Peyer's patch (tissue), 4 donors: ENCODE results near the gene UBE2E2. TPM values are rescaled to one million over a fixed set of nuclear protein-coding genes. Genes with fewer than 3 reads are reported as not detected.

Experiments
- DNase-seq, 3 donors: peaks; one replicate each; pipeline ENCODE4 v3.0.0-alpha.2; 2017 to 2019
- H3K27ac ChIP-seq, 4 donors: fragments of 200-600 bp; sonication (generic); one replicate each; pipeline ENCODE4 v1.5.1; 2016 to 2019
- H3K27me3 ChIP-seq, 2 donors: fragments of 200-600 bp; sonication (generic); one replicate each; pipeline ENCODE4 v1.5.1; 2019
- H3K36me3 ChIP-seq, 3 donors: fragments of 200-600 bp; sonication (generic); one replicate each; pipeline ENCODE4 v1.5.1; 2016 to 2019
- H3K4me1 ChIP-seq, 4 donors: fragments of 200-600 bp; sonication (generic); one replicate each; pipeline ENCODE4 v1.5.1; 2016 to 2019
- H3K4me3 ChIP-seq, 4 donors: fragments of 200-600 bp; sonication (generic); 1 replicate in 3 of 4; 2 replicates in 1 of 4; pipeline ENCODE4 v1.5.1; 2016 to 2019; ENCODE audit warnings: mild to moderate bottlenecking in 1 of 4
- H3K9me3 ChIP-seq, 4 donors: fragments of 200-600 bp; sonication (generic); one replicate each; pipeline ENCODE4 v1.5.1; 2016 to 2019; ENCODE audit warnings: mild to moderate bottlenecking in 1 of 4
- CTCF ChIP-seq, 6 experiments: fragments of 450-650 bp in 4 of 6; fragments of 200-600 bp in 2 of 6; sonication (generic) in 1 of 6; IDR thresholded peaks; one replicate each; pipeline ENCODE4 v1.5.1; 2017 to 2019; ENCODE audit warnings: antibody characterized with exemption in 6 of 6, mild to moderate bottlenecking in 3 of 6, moderate library complexity in 1 of 6
- POLR2A ChIP-seq, 2 donors: fragments of 450-650 bp; IDR thresholded peaks; one replicate each; pipeline ENCODE4 v1.5.1; 2017; ENCODE audit warnings: antibody characterized with exemption in 2 of 2, mild to moderate bottlenecking in 2 of 2, moderate library complexity in 2 of 2
- total RNA-seq, 4 donors: library from RNA; depleted of rRNA; stranded (reverse); fragments of >200 nt; gene quantifications; one replicate each; pipeline ENCODE4 v1.1.0, GENCODE V29; 2016

UBE2E2 gene
- total RNA-seq, 4 donors from 2014 or later = 0.70 to 37.1 (median 20.8) TPM

DNA sequence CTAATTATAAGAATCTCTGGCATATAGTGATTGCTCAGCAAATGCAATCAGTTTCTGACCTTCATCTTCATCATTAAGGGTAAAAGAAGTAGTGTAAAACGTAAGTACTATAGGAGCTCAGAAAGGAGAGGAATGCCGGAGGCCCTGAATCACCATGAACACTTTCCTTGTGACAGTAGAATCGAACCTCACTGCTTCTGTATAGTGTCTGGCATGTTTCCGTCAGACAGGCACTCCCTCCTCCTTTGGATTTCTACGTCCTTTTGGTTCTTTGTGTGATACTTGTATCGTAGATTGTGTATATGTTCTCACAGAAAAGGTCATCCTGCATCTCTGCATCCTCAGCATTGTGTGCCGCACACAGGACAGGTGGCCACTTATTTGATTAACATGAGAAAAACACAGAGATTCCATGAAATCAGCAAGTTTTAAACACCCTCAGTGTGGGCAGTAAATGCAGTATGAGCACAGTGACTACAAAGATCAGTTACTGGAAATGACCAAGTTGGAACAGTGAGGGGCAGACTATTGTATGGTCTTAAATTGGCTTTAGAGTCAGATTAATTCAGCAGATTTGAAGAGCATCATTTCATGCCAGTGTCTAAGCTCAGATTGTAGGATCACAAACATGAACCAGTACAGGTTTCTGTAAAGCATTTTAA, 234.5 kb downstream of the UBE2E2 start:
- Histone ChIP-seq H3K27me3 (no peaks in the 10 kb centered on the region), H3K4me3 (no peak overlapping the region), H3K36me3 (no peaks in the 10 kb centered on the region), H3K9me3 (no peaks in the 10 kb centered on the region), H3K27ac (no peak overlapping the region), H3K4me1 (no peaks in the 10 kb centered on the region)
- TF ChIP-seq CTCF (IDR thresholded peaks at IDR 0.05) (no peak), POLR2A (IDR thresholded peaks at IDR 0.05) (no peak)
- DNase-seq = no peak

- Histone ChIP-seq H3K9me3 (no peaks in the 10 kb centered on the region), H3K27ac (no peak overlapping the region), H3K27me3 (no peaks in the 10 kb centered on the region), H3K36me3 (no peaks in the 10 kb centered on the region), H3K4me1 (no peaks in the 10 kb centered on the region), H3K4me3 (no peak overlapping the region)
- DNase-seq = no peak
- TF ChIP-seq POLR2A (IDR thresholded peaks at IDR 0.05) (no peak), CTCF (IDR thresholded peaks at IDR 0.05) (no peak)
These were observed 235.5 kb downstream of the UBE2E2 start for GRCh38 chr3:23438657-23439056.

GRCh38 chr3:23439080-23439479, 236.0 kb downstream of the UBE2E2 start:
- TF ChIP-seq POLR2A (IDR thresholded peaks at IDR 0.05) (no peak), CTCF (IDR thresholded peaks at IDR 0.05) (no peak)
- Histone ChIP-seq H3K27ac (no peak overlapping the region), H3K36me3 (no peaks in the 10 kb centered on the region), H3K4me1 (no peaks in the 10 kb centered on the region), H3K4me3 (no peak overlapping the region), H3K9me3 (no peaks in the 10 kb centered on the region), H3K27me3 (no peaks in the 10 kb centered on the region)
- no peak for DNase-seq

DNA sequence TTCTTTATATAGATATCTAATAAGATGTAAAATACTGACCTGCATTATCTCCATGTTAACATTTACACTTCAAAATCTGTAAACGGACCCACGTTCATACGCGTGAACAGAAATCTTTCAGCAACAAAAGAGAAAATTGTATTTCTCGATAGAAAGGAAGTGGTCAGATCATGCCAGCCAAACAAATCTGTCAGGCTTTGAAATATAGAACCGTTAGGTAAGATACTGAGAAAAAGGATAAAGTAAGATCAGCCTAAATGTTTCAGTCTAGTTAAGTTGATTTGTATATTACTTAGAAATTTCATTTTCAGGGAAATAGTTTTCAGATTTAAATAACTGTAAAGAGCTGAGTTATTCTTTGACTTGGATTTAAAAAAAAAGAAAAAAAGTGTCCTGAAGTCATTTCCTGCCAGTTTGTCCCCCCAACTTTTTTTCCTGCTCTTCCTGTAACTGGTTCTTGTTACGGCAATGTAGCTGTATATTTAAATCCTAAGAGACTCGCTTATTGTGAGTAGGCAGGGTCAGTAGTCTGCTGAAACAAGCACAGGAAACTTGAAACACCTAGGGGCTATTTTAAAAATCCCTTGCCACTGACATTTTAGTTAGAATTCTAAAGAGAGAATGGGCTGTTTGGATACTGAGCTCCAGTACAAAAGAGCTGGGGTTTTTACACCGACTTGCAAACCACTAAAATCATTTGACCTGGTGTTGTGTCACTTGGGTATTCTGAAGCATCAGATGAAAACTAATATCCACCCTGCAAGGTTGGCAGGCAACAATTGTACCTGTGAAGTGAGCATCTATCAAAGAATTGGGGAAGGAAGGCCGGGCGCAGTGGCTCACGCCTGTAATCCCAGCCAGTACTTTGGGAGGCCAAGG, 237.5 kb downstream of the UBE2E2 start:
- no peaks in the 10 kb centered on the region for H3K4me1 ChIP-seq
- no peak for DNase-seq
- TF ChIP-seq POLR2A (IDR thresholded peaks at IDR 0.05) (no peak), CTCF (IDR thresholded peaks at IDR 0.05) (no peak)

GRCh38 chr3:23442598-23443383, 239.7 kb downstream of the UBE2E2 start:
- Histone ChIP-seq H3K4me1 (no peaks in the 10 kb centered on the region), H3K4me3 (no peak overlapping the region), H3K36me3 (no peaks in the 10 kb centered on the region), H3K27me3 (no peaks in the 10 kb centered on the region), H3K27ac (no peak overlapping the region), H3K9me3 (no peaks in the 10 kb centered on the region)
- TF ChIP-seq POLR2A (IDR thresholded peaks at IDR 0.05) (no peak), CTCF (IDR thresholded peaks at IDR 0.05) (no peak)
- DNase-seq = no peak

More for the DNA sequence above, 237.5 kb downstream of the UBE2E2 start:
- no peak overlapping the region for H3K4me3 ChIP-seq
- H3K27ac ChIP-seq = no peak overlapping the region
- H3K27me3 ChIP-seq = no peaks in the 10 kb centered on the region
- H3K9me3 ChIP-seq = no peaks in the 10 kb centered on the region
- H3K36me3 ChIP-seq = no peaks in the 10 kb centered on the region
